CD4-positive, CD25-positive, alpha-beta regulatory T cell (primary cell): Measurements from ENCODE around the gene ANKRD31. TPM values are rescaled to one million over a fixed set of nuclear protein-coding genes. Genes with fewer than 3 reads are reported as not detected.
A peak's percentile ranks its signal among the peaks of the same experiment; 100 is the strongest.
"Not testable (repeated sequence)": the region's sequence is repeated elsewhere in the genome, so short reads cannot be mapped to it uniquely, and the experiment has no call there.

Source experiments
- ATAC-seq, 2 donors: fragments of 150-1000 bp; cut with Tn5 transposase; one replicate each; pipeline ENCODE4 v1.10.0; 2021; ENCODE audit warnings: low read depth in 2 of 2, moderate number of reproducible peaks in 2 of 2, moderate library complexity in 1 of 2
- DNase-seq, 3 donors: peaks; one replicate each; pipeline versions ENCODE4 v3.0.0 to v3.0.0-alpha.2; 2012 to 2022; ENCODE audit warnings: mixed read lengths in 1 of 3
- H3K27ac ChIP-seq: one replicate; pipeline ENCODE4 v1.7.0; 2013; ENCODE audit warnings: mild to moderate bottlenecking, low read length; ENCODE audit not compliant: insufficient read depth, poor library complexity, severe bottlenecking
- H3K27me3 ChIP-seq: one replicate; pipeline ENCODE4 v1.7.0; 2013; ENCODE audit warnings: low read length; ENCODE audit not compliant: control insufficient read depth, insufficient read depth
- H3K36me3 ChIP-seq: one replicate; pipeline ENCODE4 v1.7.0; 2013; ENCODE audit warnings: mild to moderate bottlenecking, low read length, moderate library complexity; ENCODE audit not compliant: control insufficient read depth, insufficient read depth
- H3K4me1 ChIP-seq: 2 replicates; pipeline ENCODE4 v1.7.0; 2013; ENCODE audit warnings: mild to moderate bottlenecking, low read length; ENCODE audit not compliant: insufficient read depth, control insufficient read depth, poor library complexity, severe bottlenecking
- H3K4me3 ChIP-seq: one replicate; pipeline ENCODE4 v1.7.0; 2013; ENCODE audit warnings: low read depth, mild to moderate bottlenecking, low read length, moderate library complexity
- H3K9me3 ChIP-seq, 2 experiments: 1 replicate in 1 of 2; 2 replicates in 1 of 2; pipeline ENCODE4 v1.7.0; 2013; ENCODE audit warnings: low read length in 2 of 2, mild to moderate bottlenecking in 1 of 2, moderate library complexity in 1 of 2; ENCODE audit not compliant: control insufficient read depth in 2 of 2
- H3K27ac Mint-ChIP-seq, 3 donors: one replicate each; pipeline ENCODE4 v1.8.0; 2020 to 2022; ENCODE audit warnings: mild to moderate bottlenecking in 3 of 3, mixed read lengths in 3 of 3, moderate library complexity in 2 of 3
- H3K27me3 Mint-ChIP-seq: one replicate; pipeline ENCODE4 v1.8.0; 2022; ENCODE audit warnings: mild to moderate bottlenecking, mixed read lengths
- H3K36me3 Mint-ChIP-seq: one replicate; pipeline ENCODE4 v1.8.0; 2020; ENCODE audit warnings: mixed read lengths
- H3K4me1 Mint-ChIP-seq, 4 donors: one replicate each; pipeline ENCODE4 v1.8.0; 2020 to 2022; ENCODE audit warnings: mixed read lengths in 4 of 4, mild to moderate bottlenecking in 1 of 4
- H3K4me3 Mint-ChIP-seq, 4 donors: one replicate each; pipeline ENCODE4 v1.8.0; 2020 to 2022; ENCODE audit warnings: mild to moderate bottlenecking in 4 of 4, mixed read lengths in 4 of 4, moderate library complexity in 3 of 4
- H3K9me3 Mint-ChIP-seq, 7 donors: one replicate each; pipeline ENCODE4 v1.8.0; 2020 to 2022; ENCODE audit warnings: mixed read lengths in 7 of 7, mild to moderate bottlenecking in 3 of 7, moderate library complexity in 2 of 7
- polyA plus RNA-seq, 4 donors: library from polyadenylated mRNA; unstranded; fragments of 300-500 nt; fragmentation: Illumina TruSeq; gene quantifications; one replicate each; pipeline ENCODE4 v1.2.3, GENCODE V29; 2021
- total RNA-seq: library from RNA; stranded (reverse); gene quantifications from one replicate; pipeline ENCODE4 v1.2.3, GENCODE V29; 2022

Gene ANKRD31
- total and polyA plus RNA-seq, 5 donors from 2014 or later, result 0.48 to 0.65 (median 0.51) TPM

DNA sequence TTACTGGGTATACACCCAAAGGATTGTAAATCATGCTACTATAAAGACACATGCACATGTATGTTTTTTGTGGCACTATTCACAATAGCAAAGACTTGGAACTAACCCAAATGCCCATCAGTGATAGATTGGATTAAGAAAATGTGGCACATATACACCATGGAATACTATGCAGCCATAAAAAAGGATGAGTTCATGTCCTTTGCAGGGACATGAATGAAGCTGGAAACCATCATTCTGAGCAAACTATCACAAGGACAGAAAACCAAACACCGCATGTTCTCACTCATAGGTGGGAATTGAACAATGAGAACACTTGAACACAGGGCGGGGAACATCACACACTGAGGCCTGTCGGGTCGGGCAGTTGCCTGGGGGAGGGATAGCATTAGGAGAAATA, 61.8 kb downstream of the ANKRD31 start:
- H3K4me3 ChIP-seq, H3K27me3 Mint-ChIP-seq, H3K27me3 ChIP-seq, H3K27ac ChIP-seq, H3K27ac Mint-ChIP-seq, H3K4me3 Mint-ChIP-seq, H3K9me3 ChIP-seq, ATAC-seq, DNase-seq, H3K4me1 ChIP-seq, H3K36me3 ChIP-seq, H3K36me3 Mint-ChIP-seq: not testable (repeated sequence)
- H3K4me1 Mint-ChIP-seq, result peaks cover 0 to 12% (median 7%) of the 10 kb centered on the region in 4 donors
- H3K9me3 Mint-ChIP-seq, result peaks cover 0 to 31% (median 5%) of the 10 kb centered on the region in 7 donors

DNA sequence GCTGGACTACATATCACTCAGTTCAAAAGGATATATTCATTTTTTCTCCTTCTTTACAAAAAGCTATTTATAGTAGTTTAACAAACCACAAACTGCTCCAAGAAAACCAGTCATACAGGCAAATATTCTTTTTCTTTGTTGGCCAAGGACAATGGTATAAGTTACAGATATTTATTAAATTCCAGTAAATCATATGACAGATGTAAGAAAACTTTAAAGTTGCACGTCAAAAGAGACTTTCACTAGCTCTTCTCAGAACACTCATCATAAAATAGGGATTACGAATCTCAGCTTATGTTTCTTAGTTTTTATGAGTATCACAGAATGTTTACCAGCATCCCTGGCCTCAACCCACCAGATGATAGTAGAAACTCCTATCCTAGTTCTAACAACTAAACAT, 67.2 kb downstream of the ANKRD31 start:
- ATAC-seq, result no peak

DNA sequence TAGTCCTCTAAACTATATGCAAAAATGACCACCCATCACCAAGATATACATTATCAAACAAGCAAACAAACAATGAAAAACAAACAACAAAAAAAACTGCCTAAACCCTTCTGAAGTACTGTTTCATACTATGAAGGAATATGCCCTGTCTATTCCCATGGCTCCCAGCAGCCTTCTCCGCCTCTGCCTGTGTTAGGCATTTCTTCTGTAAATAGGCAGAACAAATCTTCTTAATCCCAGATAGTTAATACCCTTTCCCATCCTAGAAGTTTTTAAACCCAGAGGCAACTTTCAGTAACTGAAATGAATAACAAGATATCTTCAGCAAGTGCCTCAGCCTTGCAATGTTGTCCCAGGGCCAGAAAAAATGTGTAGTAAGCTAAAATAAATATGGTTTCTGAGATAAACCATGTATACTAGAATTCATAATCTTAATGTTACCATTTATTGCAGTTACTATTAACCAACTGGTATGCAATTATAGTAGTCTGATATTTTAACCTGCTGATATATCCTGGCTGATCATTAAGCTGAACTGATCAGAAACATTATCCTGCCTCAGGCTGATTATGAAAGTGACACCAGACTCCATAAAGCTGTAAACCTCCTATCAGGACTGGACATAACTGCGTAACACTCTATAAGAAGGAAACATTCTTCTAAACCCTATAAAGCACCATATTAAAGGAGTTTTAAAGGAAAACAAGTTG, 68.5 kb downstream of the ANKRD31 start:
- ATAC-seq, result no peak
- no peak overlapping the region for H3K4me3 Mint-ChIP-seq
- no peaks in the 10 kb centered on the region for H3K36me3 ChIP-seq
- H3K36me3 Mint-ChIP-seq, result no peaks in the 10 kb centered on the region
- peaks cover 4% of the 10 kb centered on the region for H3K27me3 Mint-ChIP-seq
- H3K27me3 ChIP-seq, result no peaks in the 10 kb centered on the region
- peaks cover 0 to 4% (median 0%) of the 10 kb centered on the region in 7 donors for H3K9me3 Mint-ChIP-seq
- no peak overlapping the region for H3K27ac Mint-ChIP-seq
- H3K4me1 Mint-ChIP-seq, result peaks cover 0 to 5% (median 0%) of the 10 kb centered on the region in 4 donors
- H3K4me1 ChIP-seq, result no peaks in the 10 kb centered on the region
- no peaks in the 10 kb centered on the region for H3K9me3 ChIP-seq
- DNase-seq, result no peak
- H3K4me3 ChIP-seq, result no peak overlapping the region
- no peak overlapping the region for H3K27ac ChIP-seq

More for the DNA sequence above, 67.2 kb downstream of the ANKRD31 start:
- H3K4me3 ChIP-seq, result no peak overlapping the region
- H3K36me3 Mint-ChIP-seq, result peaks cover 6% of the 10 kb centered on the region
- no peaks in the 10 kb centered on the region for H3K27me3 ChIP-seq
- H3K4me1 ChIP-seq, result no peaks in the 10 kb centered on the region
- H3K4me1 Mint-ChIP-seq, result peaks cover 0 to 10% (median 4%) of the 10 kb centered on the region in 4 donors
- no peak overlapping the region for H3K4me3 Mint-ChIP-seq
- no peak overlapping the region for H3K27ac Mint-ChIP-seq
- H3K27me3 Mint-ChIP-seq, result no peaks in the 10 kb centered on the region
- no peaks in the 10 kb centered on the region for H3K9me3 ChIP-seq
- H3K27ac ChIP-seq, result no peak overlapping the region
- no peak for DNase-seq
- peaks cover 0 to 12% (median 5%) of the 10 kb centered on the region in 7 donors for H3K9me3 Mint-ChIP-seq
- no peaks in the 10 kb centered on the region for H3K36me3 ChIP-seq

DNA sequence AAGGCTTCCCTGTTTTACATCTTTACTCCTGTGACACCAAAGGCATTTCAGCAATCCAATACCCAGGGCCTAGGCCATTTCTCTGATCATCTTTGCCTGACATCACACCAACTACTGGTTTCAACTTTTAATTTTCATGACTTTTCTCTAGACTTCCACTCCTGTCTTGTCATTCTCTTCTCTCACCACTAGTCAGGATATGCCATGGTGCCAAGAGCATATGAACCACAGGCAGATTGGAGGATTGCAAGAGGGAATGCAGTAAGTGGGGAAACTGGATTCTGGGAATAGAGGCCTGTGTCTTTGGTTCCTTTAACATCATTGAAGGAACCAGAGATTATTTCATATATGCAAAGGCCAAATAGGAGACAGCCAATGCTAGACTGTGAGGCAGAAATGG, 69.3 kb downstream of the ANKRD31 start:
- no peaks in the 10 kb centered on the region for H3K36me3 Mint-ChIP-seq
- no peaks in the 10 kb centered on the region for H3K36me3 ChIP-seq
- no peaks in the 10 kb centered on the region for H3K27me3 ChIP-seq
- H3K27ac Mint-ChIP-seq, result no peak overlapping the region
- H3K4me3 Mint-ChIP-seq, result no peak overlapping the region
- H3K27ac ChIP-seq, result no peak overlapping the region
- H3K4me1 Mint-ChIP-seq, result peaks cover 0 to 5% (median 0%) of the 10 kb centered on the region in 4 donors
- H3K9me3 Mint-ChIP-seq, result peaks cover 0 to 4% (median 0%) of the 10 kb centered on the region in 7 donors
- H3K4me3 ChIP-seq, result no peak overlapping the region
- no peaks in the 10 kb centered on the region for H3K4me1 ChIP-seq
- H3K27me3 Mint-ChIP-seq, result peaks cover 4% of the 10 kb centered on the region
- no peaks in the 10 kb centered on the region for H3K9me3 ChIP-seq
- ATAC-seq, result no peak
- no peak for DNase-seq

DNA sequence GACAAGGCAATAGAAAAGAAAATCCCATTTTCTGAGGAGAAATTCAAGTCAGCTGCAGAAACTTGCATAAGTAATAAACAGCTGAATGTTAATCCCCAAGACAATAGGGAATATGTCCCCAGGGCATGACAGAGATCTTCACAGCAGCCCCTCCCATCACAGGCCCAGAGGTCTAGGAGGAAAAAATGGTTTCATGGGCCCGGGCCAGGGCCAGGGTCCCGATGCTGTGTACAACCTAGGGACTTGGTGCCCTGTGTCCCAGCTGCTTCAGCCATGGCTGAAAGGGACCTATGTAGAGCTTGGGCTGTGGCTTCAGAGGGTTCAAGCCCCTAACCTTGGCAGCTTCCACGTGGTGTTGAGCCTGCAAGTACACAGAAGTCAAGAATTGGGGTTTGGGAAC, 75.2 kb downstream of the ANKRD31 start:
- H3K4me3 Mint-ChIP-seq, H3K27me3 ChIP-seq, H3K27me3 Mint-ChIP-seq, ATAC-seq, DNase-seq, H3K4me3 ChIP-seq, H3K4me1 Mint-ChIP-seq, H3K4me1 ChIP-seq, H3K27ac ChIP-seq, H3K36me3 ChIP-seq, H3K27ac Mint-ChIP-seq: not testable (repeated sequence)
- H3K9me3 ChIP-seq, result peaks cover 13 to 22% of the 10 kb centered on the region in 2 experiments
- Mint-ChIP-seq H3K36me3 (peaks cover 21% of the 10 kb centered on the region), H3K9me3 (peaks cover 4 to 39% (median 10%) of the 10 kb centered on the region in 7 donors)

DNA sequence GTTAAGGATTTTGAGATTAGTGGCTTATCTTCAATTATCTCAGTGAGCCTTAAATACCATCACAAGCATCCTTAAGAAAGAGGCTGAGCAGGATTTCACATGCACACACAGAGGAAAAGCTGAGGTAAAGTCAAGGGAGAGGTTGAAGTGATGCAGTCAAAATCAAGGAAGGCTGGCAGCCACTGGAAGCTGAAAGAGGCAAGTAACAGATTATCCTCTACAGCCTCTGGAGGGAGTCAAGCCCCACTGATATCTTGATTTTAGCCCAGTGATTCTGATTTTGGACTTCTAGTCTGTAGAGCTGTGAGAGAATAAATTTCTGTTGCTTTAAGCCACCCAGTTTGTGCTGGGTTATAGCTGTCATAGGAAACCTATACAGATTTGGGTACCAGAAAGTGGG, 80.1 kb downstream of the ANKRD31 start:
- no peak overlapping the region for H3K4me3 Mint-ChIP-seq
- H3K27me3 Mint-ChIP-seq, result no peaks in the 10 kb centered on the region
- Histone ChIP-seq H3K9me3 (peaks cover 13 to 16% of the 10 kb centered on the region in 2 experiments), H3K27me3 (no peaks in the 10 kb centered on the region), H3K27ac (no peak overlapping the region), H3K4me1 (no peaks in the 10 kb centered on the region), H3K4me3 (no peak overlapping the region), H3K36me3 (no peaks in the 10 kb centered on the region)
- H3K36me3 Mint-ChIP-seq, result peaks cover 31% of the 10 kb centered on the region
- no peaks in the 10 kb centered on the region for H3K4me1 Mint-ChIP-seq
- DNase-seq (no peak), ATAC-seq (no peak)
- H3K27ac Mint-ChIP-seq, result no peak overlapping the region
- H3K9me3 Mint-ChIP-seq, result peaks cover 4 to 35% (median 13%) of the 10 kb centered on the region in 7 donors

DNA sequence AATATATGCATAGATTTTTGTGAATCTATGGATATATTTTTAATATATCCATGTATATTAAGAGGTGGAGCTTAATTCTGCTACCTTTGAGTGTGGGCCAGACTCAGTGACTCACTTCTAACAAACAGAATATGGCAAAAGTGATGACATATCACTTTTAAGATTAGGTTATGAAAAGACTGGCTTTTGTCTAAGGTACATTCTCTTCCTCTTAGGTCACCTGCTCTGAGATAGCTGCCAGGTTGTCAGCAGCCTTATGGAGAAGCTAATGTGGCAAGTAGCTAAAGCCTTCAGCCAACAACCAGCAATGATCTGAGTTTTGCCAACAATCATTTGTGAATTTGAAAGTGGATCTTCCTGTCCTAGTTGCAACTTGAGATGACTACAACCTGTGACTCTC, 83.8 kb downstream of the ANKRD31 start:
- H3K36me3 Mint-ChIP-seq, result peaks cover 24% of the 10 kb centered on the region
- H3K27me3 Mint-ChIP-seq, result no peaks in the 10 kb centered on the region
- Histone ChIP-seq H3K4me1 (peaks cover 4% of the 10 kb centered on the region), H3K4me3 (no peak overlapping the region), H3K36me3 (no peaks in the 10 kb centered on the region), H3K27ac (no peak overlapping the region), H3K9me3 (no peaks in the 10 kb centered on the region), H3K27me3 (no peaks in the 10 kb centered on the region)
- peaks cover 4 to 12% (median 8%) of the 10 kb centered on the region in 4 donors for H3K4me1 Mint-ChIP-seq
- ATAC-seq, result no peak
- no peak for DNase-seq
- peaks cover 0 to 12% (median 5%) of the 10 kb centered on the region in 7 donors for H3K9me3 Mint-ChIP-seq
- H3K4me3 Mint-ChIP-seq, result no peak overlapping the region
- no peak overlapping the region for H3K27ac Mint-ChIP-seq

DNA sequence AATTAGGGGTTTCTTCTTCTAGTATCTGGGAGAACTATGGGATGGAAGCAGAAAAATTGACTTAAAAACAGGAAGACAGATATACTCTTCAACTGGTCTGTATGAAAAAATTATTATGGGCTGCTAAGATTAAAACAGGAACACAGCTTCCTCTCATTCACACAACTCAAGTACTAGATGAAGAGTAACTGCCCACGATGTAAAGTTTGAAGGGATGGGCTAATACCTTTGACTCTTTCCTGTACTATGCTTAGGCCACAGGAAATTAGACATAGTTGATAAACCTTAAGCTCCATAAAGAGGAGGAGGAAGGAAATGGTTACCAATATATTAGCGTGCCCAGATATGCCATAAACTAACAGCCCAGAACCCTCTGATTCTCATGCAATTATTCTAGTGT, 88.6 kb downstream of the ANKRD31 start:
- Mint-ChIP-seq H3K9me3 (peaks cover 0 to 5% (median 1%) of the 10 kb centered on the region in 7 donors), H3K36me3 (peaks cover 7% of the 10 kb centered on the region), H3K4me1 (peaks cover 5 to 31% (median 14%) of the 10 kb centered on the region in 4 donors), H3K27me3 (no peaks in the 10 kb centered on the region), H3K4me3 (peak overlapping the region in 2 of 4 donors; percentile 35 to 66), H3K27ac (peak overlapping the region in 2 of 3 donors; percentile 37 to 76)
- Histone ChIP-seq H3K4me3 (no peak overlapping the region), H3K9me3 (no peaks in the 10 kb centered on the region), H3K27ac (no peak overlapping the region), H3K27me3 (no peaks in the 10 kb centered on the region), H3K36me3 (no peaks in the 10 kb centered on the region), H3K4me1 (peaks cover 7% of the 10 kb centered on the region)
- no peak for DNase-seq
- no peak for ATAC-seq
